ENCODE measurements around the gene FRAS1.
"Not testable (repeated sequence)": the region's sequence is repeated elsewhere in the genome, so short reads cannot be mapped to it uniquely, and the experiment has no call there.

Gene FRAS1

DNA sequence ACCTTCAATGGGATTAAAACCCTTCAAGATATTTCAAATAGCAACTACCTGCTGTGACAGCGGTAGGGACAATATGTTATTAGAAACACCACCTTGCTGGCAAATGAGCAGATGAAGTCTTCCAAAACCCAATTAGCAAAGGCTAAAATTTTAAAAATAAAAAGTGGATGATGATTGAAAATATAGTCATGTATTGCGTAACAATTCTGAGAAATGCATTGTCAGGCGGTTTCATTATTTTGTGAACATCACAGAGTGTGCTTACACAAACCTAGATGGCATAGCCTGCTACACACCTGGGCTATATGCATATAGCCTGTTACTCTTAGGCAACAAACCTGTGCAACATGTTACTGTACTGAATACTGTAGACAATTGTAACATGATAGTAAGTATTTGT, 403.2 kb downstream of the FRAS1 start:
- no peak for DNase-seq

DNA sequence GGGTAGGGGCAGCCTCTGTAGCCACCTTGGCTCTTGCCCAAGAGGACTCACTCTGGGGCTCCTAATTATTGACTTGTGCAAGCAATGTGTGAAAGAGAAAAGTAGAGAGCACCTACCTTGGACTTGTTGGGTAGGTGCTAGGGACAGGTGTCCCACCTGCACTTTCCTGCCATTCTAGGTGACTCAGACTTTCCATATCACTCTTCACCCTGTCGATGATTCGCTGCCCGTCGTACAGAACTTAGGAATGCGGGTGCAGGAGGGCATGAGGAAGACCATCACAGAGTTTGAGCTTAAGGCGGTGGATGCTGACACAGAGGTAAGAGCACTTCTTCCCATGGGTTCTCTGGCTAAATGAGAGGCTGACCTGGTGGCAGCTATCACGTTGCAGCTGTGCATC, 407.1 kb downstream of the FRAS1 start:
- DNase-seq: no peak

DNA sequence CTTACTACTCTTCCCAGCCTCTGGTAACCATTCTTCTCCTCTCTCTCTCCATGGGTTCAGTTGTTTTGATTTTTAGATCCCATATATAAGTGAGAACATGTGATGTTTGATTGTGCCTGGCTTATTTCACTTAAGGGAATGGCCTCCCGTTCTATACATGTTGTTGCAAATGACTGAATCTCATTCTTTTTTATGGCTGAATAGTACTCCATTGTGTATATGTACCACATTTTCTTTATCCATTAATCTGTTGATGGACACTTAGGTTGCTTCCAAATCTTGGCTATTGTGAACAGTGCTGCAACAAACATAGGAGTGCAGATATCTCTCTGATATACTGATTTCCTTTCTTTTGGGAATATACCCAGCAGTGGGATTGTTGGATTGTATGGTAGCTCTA, 410.1 kb downstream of the FRAS1 start:
- DNase-seq: not testable (repeated sequence)

DNA sequence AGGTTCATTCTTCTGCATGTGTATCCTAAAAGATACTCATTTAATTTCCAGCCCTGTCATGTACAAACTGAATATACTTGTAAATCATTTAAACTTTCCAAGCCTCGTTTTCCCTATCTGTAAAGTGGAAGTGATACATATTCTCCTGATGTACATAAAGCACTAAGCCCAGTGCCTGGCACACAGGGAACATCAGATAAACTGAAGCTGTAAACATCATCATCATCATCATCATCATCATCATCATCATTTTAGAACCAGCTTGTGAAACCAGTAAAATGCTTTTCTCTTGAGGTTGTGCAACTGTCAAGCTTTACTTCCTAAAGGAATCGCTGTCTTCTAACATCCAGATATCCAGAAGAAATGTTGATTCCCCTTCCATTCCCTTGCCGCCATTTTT, 411.1 kb downstream of the FRAS1 start:
- no peak for DNase-seq

DNA sequence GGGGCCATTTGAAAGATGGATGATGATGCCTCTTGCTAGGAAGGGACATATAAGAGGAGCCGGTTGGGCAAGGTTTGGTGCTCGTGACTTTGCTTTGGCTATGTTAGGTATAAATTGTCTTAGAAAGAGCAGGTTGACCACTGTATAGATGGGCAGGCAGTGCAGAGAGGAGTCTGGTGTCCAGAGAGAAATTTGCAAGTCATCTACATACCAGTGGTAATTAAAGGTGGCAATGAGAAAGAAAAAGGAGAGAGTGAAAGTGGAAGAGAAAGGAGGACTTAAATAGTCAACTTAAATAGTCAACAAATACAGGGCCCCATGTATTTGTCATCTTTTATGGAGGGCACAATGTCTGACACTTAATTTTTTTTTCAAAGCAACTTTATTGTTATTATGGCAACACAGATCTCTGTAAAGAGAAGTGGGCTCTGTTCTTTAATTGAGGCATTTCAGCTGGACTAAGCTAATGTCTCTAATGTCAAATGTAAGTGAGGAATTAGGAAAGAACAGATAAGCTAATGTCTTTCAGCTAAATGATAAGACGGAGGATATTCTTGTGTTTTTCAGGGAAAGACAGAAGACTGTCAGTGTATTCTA, 419.1 kb downstream of the FRAS1 start:
- DNase-seq: no peak

DNA sequence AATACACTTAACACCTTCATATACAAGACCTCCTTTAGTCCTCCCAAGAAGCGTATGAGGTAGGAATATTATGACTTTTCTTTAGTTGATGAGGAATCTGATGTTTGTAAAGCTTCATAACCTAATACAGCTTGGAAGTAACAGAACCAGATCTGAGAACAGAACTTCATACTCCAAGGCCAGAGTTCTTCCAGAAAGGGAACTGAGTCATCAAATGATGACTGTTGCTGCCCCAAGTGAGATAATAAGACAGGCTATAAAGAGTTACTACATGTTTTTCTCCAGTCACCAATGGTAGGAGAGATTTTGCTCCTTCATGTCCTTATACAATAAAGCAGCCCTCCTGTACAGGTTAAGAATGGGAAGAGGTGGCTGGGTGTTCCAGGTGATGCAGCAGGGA, 420.2 kb downstream of the FRAS1 start:
- no peak for DNase-seq

DNA sequence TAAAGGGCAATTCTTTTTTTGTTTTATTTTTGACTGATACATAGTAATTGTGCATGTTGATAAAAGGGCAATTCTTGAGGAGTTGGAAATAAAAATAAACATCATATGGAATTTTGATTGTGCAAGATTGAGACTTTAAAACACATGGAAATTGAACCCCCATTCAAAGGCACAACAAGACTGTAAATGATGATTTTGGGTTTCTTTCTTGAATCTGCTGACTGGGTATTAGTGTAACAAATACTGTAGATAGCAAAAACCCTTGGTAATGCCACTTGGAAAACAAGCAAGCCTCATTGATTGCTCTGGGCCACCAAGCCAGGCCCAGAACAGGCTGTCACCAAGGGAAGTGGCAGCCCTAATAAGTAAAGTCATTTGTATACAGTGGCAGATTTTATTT, 421.4 kb downstream of the FRAS1 start:
- DNase-seq: no peak

DNA sequence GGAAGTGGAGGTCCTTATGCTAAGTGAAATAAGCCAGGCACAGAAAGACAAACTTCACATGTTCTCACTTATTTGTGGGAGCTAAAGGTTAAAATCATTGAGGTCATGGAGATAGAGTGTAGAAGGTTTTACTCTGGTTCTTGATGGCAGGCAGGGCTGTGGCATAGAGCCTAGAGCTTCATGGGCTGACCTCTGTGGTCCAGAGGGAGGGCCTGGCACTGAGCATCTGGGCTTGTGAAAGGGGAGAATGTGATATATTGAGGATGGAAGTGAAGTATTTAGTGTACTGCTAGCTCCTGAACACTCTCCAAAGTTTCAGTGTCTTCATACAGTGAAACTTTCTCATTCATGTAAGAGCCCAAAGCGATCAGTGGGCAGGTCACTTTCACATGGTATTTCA, 423.2 kb downstream of the FRAS1 start:
- DNase-seq: no peak

DNA sequence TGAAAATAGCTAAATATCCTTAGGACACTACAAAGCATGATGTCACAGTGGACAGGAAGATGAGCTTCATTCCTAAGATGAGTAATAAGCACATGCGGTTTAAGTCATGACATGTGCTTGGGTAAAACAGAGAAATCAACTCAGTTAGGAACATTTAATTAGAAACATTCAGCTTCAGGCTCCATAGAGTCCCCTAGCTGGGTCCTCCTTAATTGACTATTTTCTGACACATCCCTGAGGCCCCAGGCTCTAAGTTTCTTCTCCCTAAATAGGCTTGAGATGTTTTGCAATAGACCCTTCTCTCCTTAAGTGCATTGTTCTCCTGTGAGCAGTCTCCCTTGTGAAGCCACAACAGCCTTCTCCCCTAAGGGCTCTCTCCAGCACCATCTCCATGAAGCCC, 424.1 kb downstream of the FRAS1 start:
- DNase-seq: no peak

DNA sequence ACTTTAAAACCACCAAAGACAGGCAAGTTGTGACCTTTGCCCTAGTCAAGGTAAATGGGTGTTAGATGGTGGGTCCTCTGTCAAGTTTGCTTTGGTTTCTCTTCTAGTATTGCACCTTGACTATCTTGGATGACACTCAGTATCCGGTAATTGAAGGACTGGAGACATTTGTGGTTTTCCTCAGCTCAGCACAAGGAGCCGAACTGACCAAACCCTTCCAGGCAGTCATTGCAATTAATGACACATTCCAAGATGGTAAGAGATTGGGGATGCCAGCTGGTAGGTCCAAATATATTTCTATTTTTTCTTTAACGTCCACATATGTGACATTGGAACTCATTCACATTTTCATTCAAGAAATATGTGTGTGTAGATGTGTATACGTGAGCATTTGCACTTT, 425.2 kb downstream of the FRAS1 start:
- DNase-seq: no peak

DNA sequence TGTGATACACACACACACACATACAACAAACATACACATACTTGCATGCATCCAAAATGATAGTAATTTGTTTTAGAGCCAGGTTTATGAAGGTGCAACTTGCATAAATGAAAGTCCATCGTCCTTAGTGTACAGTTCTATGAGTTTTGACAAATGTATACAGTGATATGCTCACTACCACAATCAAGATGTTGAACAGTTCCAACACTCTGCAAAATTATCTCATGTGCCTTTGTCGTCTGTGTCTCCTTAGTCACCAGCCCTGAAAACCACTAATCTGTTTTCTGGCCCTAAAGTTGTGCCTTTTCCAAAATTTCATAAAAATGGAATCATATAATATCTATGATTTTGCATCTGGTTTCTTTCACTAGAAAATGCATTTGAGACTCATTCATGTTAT, 426.7 kb downstream of the FRAS1 start:
- no peak for DNase-seq

DNA sequence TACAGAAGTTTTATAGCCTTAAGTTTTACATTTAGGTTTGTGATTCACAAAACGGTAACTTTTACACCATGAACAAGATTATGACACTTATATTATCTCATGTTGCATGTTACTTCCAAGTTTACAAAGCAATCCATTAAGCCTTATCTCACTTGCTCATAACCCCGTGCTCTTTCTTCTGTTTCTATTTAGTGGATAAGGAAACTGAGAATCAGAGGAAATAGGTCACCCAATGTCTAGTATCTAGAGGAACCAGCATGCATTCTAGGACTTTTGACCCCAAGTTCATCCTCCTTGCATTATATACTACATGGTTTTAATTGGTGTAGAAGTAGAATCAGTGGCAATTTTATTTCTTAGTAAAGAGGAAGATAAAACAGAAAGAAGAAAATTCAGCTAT, 427.5 kb downstream of the FRAS1 start:
- no peak for DNase-seq

DNA sequence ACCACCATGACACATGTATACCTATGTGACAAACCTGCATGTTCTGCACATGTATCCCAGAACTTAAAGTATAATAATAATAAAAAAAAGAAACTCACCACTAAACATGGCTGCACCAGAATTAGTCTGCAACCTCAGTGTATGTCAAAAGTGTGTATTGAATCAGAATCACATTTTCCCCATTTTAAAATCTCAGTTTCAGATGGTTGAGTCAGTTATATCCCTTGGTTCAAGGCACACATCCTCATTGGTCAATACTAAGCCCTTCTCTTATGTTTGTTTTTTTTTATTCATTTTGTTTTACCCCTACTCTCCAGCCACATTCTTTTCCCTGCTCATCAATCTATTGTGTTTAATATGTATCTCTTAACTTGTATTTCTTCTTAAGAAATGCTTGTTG, 436.6 kb downstream of the FRAS1 start:
- DNase-seq: no peak

DNA sequence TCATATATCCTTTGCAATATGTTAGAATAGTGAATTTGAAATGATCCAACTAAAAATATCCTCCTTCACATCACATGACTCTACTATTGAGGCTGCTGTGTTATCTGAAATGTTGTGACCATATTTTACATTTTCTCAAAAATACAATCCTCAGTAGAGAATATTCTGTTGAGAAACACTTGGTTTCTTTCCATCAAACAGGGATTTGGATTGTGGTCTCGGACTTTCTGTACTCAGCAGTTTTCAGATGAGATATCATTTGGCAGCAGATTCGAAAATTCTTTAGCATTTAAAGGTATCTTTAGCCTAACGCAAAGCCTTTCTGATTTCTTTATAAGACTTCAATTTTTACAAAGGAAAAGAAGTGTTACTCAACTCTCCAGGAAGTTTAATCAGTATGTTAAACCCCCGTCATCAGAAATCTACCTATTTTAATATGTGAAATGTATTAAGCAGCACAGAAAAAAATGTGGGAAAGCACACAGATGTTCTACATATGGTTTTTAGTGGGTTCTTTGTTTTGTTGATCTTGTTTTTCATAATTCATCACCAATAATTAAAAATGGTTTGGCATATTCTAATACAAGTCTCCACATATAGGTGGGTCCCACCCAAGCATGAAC, 439.0 kb downstream of the FRAS1 start:
- no peak for DNase-seq

DNA sequence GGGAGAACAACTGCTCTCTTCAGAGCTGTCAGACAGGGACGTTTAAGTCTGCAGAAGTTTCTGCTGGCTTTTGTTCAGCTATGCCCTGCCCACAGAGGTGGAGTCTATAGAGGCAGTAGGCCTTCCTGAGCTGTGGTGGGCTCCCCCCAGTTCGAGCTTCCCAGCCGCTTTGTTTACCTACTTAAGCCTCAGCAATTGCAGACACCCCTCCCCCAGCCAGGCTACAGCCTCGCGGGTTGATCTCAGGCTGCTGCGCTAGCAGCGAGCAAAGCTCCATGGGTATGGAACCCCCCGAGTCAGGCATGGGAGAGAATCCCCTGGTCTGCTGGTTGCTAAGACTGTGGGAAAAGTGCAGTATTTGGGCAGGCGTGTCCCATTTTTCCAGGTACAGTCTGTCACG, 449.1 kb downstream of the FRAS1 start:
- not testable (repeated sequence) for DNase-seq

DNA sequence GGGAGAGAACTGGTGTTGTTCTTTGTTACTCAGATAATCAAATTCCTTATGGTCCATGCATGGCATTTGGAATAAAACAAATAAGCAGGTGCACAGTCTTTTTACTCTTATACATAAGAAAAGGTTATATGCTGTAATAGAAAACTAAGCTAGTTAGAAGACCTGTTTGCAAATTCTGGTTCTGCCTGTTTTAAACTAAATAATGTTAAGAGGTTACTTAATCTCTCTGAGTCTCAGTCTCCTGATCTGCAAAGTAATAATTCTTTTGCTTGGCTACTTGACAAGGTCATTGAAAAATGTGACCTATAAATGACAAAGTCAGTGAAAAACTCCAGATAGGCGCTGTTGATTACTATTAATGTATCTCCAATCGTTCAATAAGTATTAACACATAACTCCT, 451.9 kb downstream of the FRAS1 start:
- DNase-seq: no peak

DNA sequence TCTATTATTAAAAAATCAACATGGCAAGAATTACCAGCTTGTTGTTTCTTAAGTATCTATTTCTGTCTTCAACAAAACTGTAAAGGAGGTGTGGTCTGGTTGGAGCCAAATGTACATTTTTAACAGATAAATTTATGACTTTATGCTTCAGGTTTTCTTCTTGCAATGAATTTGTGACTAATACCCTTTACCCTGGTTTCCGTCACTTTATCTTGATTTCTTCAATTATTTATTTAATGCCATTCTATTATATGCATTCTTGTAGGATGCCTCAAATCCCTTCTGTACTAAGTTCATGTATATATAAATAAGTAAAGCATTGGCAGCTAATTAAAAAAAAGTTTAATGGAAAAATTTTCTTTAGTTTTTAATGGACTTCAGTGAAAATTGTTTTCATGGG, 453.0 kb downstream of the FRAS1 start:
- no peak for DNase-seq

DNA sequence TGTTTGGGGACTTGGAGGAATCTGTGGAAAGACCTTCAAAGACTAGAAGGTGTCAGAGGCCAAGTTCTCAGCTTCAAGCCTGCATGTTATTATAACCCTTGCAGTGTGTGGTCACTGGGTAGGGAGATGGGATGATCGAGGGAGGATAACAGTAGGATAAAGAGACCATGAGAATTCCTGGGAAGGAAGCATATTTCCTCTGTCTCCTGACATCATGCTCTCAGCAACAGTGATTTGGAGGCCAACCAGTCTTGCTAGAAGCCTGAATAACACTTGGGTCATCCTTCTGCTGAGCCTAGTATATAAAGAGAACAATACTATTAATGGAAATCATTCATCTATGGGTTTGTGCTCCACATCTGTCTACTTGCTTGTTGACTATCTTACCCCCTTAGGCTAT, 453.6 kb downstream of the FRAS1 start:
- no peak for DNase-seq

DNA sequence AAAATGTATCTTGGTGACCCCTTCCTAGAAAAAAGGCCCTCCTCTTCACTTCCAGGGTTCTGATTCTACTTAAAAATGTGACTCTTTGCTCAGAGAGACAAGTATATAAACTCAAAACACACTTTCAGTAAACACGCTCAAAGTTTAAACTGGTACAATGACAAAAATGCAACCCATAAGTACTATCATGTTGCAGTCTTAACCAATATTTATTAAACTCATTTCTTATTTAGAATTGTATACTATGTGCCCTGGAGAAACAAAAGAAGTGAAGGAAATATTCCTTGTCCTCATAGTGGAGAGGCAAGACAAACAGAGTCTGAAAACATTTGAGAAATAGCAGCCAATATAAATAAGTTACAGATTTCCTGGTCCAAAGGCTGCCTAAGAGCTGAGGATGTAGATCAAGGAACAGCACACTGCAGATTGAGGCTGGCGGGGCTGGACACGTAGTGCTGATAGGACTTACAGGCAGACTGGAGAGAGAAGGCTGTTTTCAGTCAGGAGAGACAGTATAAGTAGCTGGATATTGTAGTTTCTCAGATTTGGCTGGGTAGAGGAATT, 455.3 kb downstream of the FRAS1 start:
- no peak for DNase-seq

DNA sequence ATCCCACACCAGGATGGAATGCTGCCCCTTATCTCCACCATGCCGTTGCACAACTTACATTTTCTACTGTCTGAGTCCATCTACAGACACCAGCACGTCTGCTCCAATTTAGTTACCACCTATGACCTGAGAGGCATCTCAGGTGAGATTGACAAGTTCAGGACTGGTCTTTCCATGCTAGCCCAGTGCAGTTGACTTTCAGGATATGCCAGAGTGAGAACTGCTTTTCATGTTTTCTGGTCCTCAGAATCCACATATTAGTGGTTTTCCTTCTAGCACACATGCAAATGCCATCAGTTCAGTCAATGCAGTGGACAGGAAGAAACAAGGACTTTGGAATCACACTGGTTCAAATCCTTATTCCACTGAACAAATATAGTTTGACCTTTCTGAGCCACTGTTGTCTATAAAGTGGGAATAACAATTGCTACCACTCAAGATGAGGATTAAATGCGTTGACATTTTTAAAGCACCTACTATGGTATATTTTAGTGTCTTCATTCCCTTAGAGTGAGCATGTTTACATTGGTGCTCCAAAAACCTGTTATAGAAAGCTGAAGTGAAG, 456.4 kb downstream of the FRAS1 start:
- DNase-seq: no peak

DNA sequence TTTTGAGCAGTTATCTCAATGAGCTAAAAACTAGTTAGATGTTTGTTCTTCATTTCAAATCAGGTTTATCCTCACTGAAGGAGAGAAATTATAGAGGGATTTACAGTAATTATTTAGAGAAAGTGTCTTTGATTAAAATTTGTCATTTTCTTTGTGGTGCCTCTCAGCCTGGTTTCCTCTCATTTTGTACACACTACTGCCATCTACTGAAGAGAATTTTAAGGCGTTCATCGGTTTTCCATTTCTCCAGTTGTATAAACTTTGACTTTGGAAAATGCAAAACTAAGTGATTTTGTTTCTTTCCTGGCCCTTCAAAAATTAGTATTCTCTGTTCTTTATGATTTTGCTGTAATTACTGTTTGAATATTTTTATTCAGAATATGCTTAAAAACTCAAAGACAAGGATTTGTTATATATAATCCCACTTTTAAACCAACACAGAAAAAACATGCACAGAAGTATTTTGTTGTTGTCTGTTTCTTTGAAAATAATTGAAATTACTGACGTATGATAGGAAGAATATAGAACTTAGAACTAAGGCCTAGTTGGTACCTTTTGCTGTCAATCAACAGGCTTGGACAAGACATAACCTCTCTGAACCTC, 460.0 kb downstream of the FRAS1 start:
- no peak for DNase-seq

DNA sequence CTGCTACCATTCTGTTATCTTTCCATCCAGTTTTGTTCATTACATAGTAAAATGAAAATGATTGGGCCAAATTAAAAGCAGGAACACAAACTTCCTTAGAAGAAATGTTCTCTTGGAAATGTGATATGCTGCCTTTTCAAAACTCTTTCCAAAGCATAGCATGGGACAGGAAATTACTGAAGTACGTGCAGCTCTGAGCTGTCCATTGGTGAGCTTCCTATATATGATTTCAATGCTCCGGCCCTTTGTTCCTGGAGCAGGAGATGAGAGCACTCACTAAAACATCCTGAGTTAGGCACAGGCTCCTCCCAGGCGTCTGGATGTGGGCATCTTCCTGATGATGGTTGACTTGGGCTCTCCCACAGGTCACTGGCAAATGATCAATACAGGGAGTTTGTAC, 461.4 kb downstream of the FRAS1 start:
- no peak for DNase-seq

DNA sequence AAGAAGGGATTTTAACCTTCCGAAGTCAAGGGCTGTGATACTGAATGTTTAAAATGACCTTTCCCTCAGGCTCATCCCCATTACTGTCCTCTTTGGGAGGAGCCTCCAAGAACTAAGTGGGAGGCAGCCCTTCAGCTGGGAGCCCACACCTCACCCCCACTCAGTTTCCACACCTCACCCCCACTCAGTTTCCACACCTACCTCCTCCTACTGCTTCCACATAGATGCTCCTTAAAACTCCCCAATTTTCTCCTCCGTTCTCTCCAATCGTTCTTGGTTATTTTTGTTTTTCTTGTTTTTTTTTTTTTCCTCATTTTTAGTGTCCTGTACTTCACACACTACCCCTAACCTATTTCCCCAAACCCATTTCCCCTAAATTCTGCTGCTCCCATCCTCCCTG, 462.8 kb downstream of the FRAS1 start:
- DNase-seq: no peak

DNA sequence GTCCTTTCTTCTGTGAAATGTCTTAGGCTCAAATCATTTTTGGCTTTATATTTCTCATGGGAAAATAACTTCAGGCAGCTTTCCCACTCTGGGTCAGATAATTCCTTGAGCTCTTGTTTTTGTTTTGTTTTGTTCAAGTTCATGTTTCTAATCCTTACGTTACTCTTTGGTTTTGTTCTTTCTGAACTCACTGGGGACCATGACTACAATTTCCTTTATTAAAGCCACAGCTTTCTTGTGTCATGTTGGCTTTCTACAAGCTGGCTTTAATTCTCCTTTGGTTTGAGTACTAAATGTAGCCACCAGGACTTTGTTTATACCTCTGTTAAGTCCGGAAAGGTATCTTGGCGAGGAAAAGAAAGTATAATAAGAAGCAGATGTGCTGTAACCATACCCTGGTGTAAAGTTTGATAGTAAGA, 463.7 kb downstream of the FRAS1 start:
- no peak for DNase-seq

Measured in activated CD4-positive, alpha-beta T cell treated with anti-CD3 and anti-CD28 coated beads, Interleukin-2, amount 50 U/mL, for 16 hours (primary cell).